ENCODE measurements around the gene YRDC.

The YRDC gene

DNA sequence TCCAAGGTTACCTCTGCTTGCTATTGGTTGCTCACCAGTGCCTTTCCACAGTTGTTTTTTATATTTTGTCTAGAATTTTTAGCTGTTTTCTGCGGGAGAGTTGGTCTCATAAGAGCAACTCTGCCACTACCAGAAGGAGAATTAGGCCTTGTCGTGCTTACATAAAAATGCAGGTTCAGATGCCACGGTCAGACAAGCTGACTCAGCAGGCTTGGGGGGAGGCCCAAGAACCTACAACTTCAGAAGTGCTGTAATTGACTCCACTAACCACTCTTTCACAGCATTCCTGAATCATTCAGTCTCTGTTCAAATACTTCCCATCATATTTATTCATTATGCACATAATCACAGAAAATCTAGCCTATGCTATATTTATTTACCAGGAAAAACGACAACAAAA, 23.1 kb upstream of the YRDC start:
- Mint-ChIP-seq H3K27me3 (ENCODE audit: low read depth, poor library complexity) (no peaks in the 10 kb centered on the region), H3K4me3 (no peak overlapping the region), H3K36me3 (ENCODE audit: low read depth) (peaks cover 54% of the 10 kb centered on the region), H3K9me3 (no peaks in the 10 kb centered on the region), H3K4me1 (no peaks in the 10 kb centered on the region), H3K27ac (no peak overlapping the region)
- TF ChIP-seq, protein P1, sequence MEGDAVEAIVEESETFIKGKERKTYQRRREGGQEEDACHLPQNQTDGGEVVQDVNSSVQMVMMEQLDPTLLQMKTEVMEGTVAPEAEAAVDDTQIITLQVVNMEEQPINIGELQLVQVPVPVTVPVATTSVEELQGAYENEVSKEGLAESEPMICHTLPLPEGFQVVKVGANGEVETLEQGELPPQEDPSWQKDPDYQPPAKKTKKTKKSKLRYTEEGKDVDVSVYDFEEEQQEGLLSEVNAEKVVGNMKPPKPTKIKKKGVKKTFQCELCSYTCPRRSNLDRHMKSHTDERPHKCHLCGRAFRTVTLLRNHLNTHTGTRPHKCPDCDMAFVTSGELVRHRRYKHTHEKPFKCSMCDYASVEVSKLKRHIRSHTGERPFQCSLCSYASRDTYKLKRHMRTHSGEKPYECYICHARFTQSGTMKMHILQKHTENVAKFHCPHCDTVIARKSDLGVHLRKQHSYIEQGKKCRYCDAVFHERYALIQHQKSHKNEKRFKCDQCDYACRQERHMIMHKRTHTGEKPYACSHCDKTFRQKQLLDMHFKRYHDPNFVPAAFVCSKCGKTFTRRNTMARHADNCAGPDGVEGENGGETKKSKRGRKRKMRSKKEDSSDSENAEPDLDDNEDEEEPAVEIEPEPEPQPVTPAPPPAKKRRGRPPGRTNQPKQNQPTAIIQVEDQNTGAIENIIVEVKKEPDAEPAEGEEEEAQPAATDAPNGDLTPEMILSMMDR (IDR thresholded peaks at IDR 0.05) = no peak
- no peak for DNase-seq

DNA sequence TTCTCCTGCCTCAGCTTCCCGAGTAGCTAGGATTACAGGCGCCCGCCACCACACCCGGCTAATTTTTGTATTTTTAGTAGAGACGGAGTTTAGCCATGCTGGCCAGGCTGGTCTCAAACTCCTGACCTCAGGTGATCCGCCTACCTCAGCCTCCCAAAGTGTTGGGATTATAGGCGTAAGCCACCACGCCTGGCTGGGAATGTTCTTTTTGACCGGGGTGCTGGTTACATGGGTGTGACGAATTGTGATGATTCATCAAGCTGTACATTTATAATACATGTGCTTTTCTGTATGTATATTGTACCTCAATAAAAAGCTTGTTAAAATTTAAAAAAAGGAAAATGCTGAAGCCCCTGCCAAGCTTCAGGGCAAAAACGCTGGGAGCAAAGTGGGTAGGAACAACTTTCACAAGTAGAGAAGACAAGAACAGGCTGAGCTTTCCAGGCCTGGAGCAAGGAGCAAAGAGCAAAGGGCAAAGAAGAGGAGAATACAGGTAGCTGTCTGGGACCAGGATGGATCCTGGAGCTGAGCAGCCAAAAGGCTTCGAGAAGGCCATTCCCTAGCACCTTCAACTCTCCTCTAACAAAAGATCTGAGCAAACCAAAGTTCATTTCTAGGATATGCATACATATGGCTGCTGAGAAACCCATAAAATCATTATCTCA, 20.5 kb upstream of the YRDC start:
- H3K9me3 Mint-ChIP-seq = no peaks in the 10 kb centered on the region
- peaks cover 3% of the 10 kb centered on the region for H3K27me3 Mint-ChIP-seq (ENCODE audit: low read depth, poor library complexity)
- no peak for DNase-seq
- H3K4me3 Mint-ChIP-seq = no peak overlapping the region
- peaks cover 48% of the 10 kb centered on the region for H3K36me3 Mint-ChIP-seq (ENCODE audit: low read depth)
- H3K4me1 Mint-ChIP-seq = no peaks in the 10 kb centered on the region
- TF ChIP-seq, protein P1 (IDR thresholded peaks at IDR 0.05) = no peak
- no peak overlapping the region for H3K27ac Mint-ChIP-seq

DNA sequence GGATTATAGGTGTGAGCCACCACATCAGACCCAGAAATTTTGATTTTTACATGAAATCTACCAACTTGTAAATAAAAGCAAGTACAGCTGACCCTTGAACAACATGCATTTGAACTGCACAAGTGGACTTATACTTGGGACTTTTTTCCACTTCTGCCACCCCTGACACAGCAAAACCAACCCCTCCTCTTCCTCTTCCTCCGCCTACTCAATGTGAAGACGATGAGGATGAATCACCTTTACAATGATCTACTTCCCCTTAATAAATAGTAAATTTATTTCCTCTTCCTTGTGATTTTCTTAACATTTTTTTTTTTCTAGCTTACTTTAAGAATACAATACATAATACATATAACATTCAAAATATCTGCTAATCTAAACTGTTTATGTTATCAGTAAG, 17.5 kb upstream of the YRDC start:
- TF ChIP-seq, protein P1 (IDR thresholded peaks at IDR 0.05) = no peak
- no peaks in the 10 kb centered on the region for H3K4me1 Mint-ChIP-seq
- H3K27me3 Mint-ChIP-seq (ENCODE audit: low read depth, poor library complexity) = peaks cover 3% of the 10 kb centered on the region
- no peak overlapping the region for H3K27ac Mint-ChIP-seq
- no peak for DNase-seq
- peaks cover 50% of the 10 kb centered on the region for H3K36me3 Mint-ChIP-seq (ENCODE audit: low read depth)
- H3K9me3 Mint-ChIP-seq = no peaks in the 10 kb centered on the region
- no peak overlapping the region for H3K4me3 Mint-ChIP-seq

DNA sequence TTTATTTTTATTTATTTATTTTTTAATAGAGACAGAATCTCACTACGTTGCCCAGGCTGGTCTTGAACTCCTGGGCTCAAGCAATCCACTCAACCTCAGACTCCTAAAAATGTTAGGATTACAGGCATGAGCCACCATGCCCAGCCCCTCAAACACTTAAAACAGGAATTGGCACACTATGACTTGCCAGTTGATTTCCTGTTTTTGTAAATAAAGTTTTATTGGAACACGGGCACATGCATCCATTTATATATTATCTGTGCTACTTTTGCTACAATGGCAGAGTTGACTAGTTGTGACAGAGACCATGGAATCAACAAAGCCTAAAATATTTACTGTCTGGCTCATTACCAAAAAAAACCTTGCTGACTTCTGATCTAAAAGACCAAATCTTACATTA, 16.0 kb upstream of the YRDC start:
- H3K9me3 Mint-ChIP-seq = no peaks in the 10 kb centered on the region
- no peak for DNase-seq
- no peaks in the 10 kb centered on the region for H3K4me1 Mint-ChIP-seq
- TF ChIP-seq, protein P1 (IDR thresholded peaks at IDR 0.05) = no peak
- H3K27me3 Mint-ChIP-seq (ENCODE audit: low read depth, poor library complexity) = peaks cover 3% of the 10 kb centered on the region
- H3K36me3 Mint-ChIP-seq (ENCODE audit: low read depth) = peaks cover 48% of the 10 kb centered on the region
- H3K27ac Mint-ChIP-seq = no peak overlapping the region
- H3K4me3 Mint-ChIP-seq = no peak overlapping the region

DNA sequence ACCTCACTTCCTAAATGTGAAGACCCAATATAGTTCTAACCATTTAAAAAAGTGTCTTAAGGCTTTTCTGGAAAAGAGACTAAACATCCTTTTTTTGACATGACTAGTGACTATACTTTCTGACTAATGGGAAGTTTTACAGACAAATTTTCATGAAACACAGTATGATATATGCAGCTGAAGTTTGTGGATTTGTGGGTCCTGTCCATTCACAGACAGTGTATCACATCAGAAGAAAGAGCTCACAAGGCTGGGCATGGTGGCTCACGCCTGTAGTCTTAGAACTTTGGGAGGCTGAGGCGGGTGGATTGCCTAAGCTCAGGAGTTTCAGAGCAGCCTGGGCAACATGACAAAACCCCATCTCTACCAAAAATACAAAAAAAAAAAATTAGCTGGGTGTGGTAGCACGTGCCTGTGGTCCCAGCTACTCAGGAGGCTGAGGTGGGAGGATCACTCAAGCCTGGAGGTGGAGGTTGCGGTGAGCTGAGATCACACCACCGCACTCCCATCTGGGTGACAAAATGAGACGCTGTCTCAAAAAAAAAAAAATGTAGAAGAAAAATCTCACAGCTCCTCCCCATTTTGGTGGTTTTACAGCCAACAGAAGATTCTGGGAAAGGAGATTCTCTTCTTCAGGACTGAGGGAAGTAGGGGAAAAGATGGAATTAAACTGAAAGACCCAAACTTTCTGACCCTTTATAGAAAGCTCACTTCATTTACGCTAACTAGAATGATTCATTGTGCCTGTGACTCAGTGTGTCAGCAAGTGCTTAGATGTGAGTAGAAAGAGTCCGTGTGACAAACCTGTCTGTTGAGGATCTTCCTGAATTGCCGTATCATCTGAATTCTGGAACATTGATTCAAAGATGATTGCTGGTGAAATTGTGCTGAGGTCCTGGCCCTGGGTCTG, 15.2 kb upstream of the YRDC start:
- no peak for DNase-seq
- TF ChIP-seq, protein P1 (IDR thresholded peaks at IDR 0.05) = no peak
- Mint-ChIP-seq H3K4me3 (no peak overlapping the region), H3K27me3 (ENCODE audit: low read depth, poor library complexity) (peaks cover 3% of the 10 kb centered on the region), H3K9me3 (no peaks in the 10 kb centered on the region), H3K36me3 (ENCODE audit: low read depth) (peaks cover 42% of the 10 kb centered on the region), H3K27ac (no peak overlapping the region), H3K4me1 (no peaks in the 10 kb centered on the region)
